Dedifferentiated amniotic fluid mesenchymal stem cell (primary cell): ENCODE measurements around the gene MCM9.

Source experiments
- DNase-seq: peaks from one replicate; pipeline ENCODE4 v3.0.0-alpha.2; 2016; ENCODE audit errors: extremely low spot score

MCM9 gene

GRCh38 chr6:118934461-118935330 lies at the start of gene MCM9:
Gene MCM9 (minus strand): TSS chr6:118935159. CDS start chr6:118931723, 3,436 bp downstream.
- peak; percentile 74 for DNase-seq

- no peak for DNase-seq
Observed at GRCh38 chr6:118984342-118984741, 49.4 kb upstream of the MCM9 start.

- no peak for DNase-seq
Observed at GRCh38 chr6:118982575-118982911, 47.6 kb upstream of the MCM9 start.

- DNase-seq: no peak
Observed at GRCh38 chr6:118981884-118982574, 47.1 kb upstream of the MCM9 start.

GRCh38 chr6:118980063-118980462 lies 45.1 kb upstream of the MCM9 start:
- no peak for DNase-seq

DNA sequence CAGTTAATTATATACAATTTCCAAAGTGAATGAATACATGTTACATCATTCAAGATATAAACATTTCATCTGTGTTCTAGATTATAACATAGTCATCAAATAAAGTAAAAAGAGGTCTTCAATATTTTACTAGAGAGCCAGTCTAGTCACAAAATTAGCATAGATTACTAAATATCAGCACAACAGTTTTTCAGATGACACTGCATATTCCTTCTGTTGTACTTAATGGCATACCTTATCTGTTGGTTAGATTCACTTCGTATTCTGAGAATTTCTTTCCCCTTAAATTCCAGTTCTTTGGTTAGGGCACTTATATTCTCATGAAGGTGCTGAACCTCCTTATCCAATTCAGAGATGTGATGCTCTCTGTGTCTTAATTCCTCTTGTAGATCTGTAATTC lies 39.8 kb upstream of the MCM9 start:
- DNase-seq: no peak

- no peak for DNase-seq
Observed at GRCh38 chr6:118971682-118972081, 36.7 kb upstream of the MCM9 start.

GRCh38 chr6:118970866-118971265 lies 35.9 kb upstream of the MCM9 start:
- DNase-seq: no peak

DNA sequence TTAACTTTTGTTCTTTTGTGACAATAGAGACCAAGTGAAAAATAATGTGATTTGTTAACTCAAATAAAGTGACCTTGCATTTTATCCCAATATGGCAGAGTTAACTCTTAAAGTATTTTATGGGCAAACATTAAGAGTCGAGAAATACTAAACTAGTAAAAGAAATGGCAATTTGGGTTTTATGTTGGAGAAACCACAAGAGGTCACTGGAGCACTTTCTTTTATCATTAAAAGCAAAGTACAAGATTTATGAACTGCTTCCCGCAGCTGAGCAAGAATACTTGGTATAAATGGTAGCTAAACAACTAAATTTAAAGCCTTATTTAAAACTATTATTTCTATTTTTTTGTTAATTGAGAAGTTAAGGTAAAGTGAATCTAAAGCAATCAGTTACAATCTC lies 33.5 kb upstream of the MCM9 start:
- no peak for DNase-seq

DNA sequence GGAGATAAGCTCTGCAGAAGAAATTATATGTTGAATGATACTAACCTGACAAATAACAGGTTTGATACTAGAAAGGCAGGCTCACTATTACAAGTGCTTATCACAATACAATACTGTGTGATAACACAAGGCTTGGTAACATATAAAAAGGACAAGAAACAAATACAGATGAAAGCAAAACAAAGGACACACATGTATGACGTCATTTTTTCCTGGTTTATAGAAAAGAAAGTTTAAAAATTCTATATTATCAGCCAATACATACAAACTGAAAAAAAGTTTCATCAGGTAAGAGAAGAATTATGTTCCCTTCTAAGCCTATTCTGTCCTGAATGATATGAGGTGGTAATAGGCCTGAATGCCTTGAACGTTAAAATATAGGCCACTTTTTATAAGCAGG lies 32.3 kb upstream of the MCM9 start:
- DNase-seq: no peak

DNA sequence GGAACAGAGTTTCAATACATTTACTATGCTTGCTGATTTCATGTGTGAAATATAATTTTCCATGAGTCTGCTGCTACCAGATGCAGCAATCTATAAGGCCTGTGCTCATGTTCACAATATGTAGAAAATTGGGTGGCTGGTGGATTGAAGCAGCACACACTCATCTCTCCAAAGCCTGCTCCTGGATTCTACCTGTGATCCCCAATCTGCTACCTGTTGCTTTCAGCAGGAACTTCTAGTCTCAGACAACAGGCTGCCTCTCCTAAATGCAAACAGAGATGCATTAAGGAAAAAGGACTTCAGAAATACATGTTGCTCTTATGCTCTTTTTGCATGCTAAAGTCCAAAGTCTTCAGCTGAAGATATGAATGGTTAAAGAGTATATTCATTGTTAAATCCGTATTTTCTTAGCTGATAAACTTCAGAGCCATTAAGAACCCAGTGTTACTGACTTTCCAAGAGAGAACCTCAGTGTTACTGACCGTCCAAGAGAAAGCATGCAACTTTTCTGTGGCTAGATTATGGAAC lies 30.9 kb upstream of the MCM9 start:
- DNase-seq: no peak

DNA sequence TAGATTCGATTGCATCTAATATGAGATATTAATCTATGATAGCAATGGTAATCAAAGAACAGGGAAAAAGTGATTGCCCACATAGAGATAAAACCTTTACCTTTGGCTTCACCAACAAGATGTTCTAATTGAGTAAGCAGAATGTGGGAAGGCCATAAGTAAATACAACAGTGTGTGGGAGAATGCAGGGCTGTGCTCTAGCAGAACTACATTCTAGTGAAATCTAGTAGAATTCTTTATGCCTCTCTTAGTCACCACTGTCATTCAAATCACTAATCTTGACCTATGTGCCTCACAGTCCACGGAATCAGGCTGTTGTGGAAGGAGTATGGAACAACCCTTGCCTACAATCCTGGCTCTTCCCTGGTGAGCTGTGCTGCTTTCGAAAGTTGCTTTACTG lies 30.4 kb upstream of the MCM9 start:
- DNase-seq: no peak

DNA sequence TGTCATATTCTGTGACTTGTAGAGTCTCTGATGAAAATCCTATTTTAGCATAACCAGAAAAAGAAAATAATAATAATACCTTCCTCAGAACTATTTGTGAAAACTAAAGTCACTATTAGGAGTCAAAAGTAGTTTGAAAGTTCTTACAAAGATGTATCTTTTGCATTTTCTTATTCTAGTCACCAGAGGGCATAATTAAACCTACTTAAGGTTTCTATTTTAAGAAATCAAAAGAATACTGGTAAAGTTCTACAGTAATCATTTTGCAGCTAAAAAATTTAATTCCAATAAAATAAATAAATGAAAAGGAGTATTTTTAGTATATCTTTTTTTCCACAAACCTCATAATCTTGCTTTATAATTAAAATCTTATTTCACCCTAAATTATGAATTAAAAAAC lies 28.0 kb upstream of the MCM9 start:
- DNase-seq: peak; percentile 36

DNA sequence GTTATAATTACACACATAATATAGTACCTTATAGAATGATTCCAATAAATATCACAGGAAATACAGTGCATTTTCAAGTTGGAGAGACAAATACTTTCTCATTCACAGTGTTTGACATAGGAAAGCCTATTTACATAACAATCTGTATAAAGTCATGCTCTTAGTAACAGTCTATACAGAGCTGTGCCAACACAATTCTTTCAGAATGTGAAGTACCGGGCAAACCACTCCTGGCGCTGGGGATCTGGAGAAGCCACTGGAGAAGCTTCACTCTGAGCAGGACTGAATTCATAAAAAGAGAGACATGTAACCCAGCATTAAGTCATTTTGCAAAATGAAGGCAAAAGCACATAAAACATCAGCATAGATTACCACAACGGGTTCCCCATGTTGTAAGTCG lies 24.9 kb upstream of the MCM9 start:
- DNase-seq: no peak

DNA sequence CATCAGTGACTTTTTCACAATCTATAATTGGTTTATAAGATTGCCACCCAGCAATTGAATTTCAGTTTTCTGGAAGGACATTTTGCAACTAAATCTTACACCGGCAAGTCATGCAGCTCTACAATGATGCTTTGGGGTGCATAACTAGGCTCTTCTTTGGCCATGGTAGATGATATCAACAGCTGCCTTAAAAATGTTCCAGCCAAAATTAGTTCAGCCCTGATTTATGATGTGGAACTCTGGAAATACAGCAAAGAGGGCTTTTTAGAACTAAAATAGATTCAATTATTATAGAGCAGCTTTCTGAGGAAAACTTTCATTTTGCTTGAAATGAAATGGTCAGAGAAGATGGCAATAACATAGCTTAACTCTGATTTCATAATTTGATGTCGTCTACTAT lies 18.4 kb upstream of the MCM9 start:
- no peak for DNase-seq

GRCh38 chr6:118952683-118953082 lies 17.7 kb upstream of the MCM9 start:
- DNase-seq: no peak

- no peak for DNase-seq
Observed at GRCh38 chr6:118945217-118945616, 10.3 kb upstream of the MCM9 start.

DNA sequence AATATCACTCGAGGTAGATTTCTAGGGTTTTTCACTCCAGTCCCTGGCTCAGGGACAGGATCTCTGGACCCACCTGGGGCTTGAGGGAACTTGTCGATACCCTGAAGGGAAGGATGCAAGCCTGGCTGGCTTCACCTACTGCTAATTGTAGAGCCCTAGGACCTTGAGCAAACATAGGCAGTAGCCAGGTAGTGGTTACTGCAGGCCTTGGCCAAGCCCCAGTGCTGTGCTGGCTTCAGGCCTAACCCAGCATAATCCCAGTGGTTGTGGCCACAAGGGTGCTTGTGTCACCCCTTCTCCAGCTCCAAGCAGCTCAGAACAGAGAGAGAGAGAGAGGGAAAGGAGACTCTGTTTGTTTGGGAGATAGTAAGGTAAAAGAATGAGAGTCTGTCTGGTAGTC lies 5.8 kb upstream of the MCM9 start:
- DNase-seq: no peak

GRCh38 chr6:118939683-118940082 lies 4.7 kb upstream of the MCM9 start:
- DNase-seq: no peak

DNA sequence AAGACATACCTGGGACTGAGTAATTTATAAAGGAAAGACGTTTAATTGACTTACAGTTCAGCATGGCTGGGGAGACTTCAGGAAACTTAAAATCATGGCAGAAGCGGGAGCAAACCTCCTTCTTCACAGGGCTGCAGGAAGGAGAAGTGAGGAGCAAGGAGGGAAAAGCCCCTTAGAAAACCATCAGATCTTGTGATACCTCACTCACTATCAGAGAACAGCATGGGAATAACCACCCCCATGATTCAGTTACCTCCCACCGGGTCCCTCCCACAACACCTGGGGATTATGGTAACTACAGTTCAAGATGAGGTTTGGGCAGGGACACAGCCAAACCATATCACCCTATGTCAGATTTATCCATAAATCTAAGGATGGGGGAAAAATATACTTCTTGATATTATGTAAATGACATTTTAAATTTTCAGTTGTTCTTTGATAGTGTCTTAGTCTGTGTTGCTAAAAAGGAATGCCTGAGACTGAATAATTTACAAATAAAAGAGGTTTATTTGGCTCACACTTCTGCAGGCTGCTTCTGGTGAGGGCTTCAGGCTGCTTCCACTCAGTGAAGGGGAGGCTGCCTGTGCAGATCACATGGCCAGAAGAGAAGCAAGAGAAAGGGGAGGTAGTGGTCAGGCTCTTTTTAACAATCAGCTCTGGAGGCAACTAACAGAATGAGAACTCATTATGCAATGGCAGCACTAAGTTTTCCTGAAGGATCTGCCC lies 1.2 kb upstream of the MCM9 start:
- DNase-seq: no peak

GRCh38 chr6:118935331-118935668 lies 341 bp upstream of the MCM9 start:
- no peak for DNase-seq

DNA sequence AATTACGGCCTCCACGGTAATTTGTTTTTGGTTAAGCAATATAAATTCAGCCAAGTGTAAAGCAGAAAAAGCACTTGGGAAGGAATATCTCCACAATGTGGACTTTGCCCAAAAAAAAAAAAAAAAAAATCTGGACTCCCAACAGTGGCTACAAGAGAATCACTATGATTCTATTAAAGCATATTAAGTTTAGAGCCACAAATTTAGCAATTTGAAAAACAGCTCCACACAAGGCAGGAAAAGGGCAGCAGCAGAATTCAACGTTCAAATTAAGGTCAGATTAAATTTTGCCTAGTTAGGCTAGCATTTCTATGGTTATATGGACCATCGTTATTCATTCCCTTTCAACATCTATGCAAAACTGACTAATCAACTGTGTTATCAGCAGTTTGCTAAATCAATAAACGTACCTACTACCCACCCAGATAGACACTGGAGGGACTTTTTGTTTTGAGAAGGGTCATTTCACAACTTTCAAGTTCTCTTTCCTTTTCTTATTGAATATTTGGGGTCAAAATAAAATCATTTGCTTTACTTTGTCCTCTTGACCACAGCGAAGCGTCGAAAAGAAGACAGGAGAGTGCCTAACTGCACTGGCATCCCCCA lies 1.0 kb downstream of the MCM9 start:
- DNase-seq: no peak
